GM08714 (cell line): ENCODE results near the gene HOXA13.

Source experiments
- H3K4me3 ChIP-seq: fragments of 200-500 bp; sonication (Bioruptor generic); 2 replicates; pipeline ENCODE4 v1.5.1; 2014; ENCODE audit warnings: mild to moderate bottlenecking, low read length, inconsistent platforms
- ZNF274 ChIP-seq: IDR thresholded peaks from 2 replicates; pipeline ENCODE4 v1.6.1; 2012; ENCODE audit warnings: mild to moderate bottlenecking, low read depth, low read length

HOXA13 gene

GRCh38 chr7:27170426-27171324 lies 29.2 kb downstream of the HOXA13 start:
- no peak overlapping the region; the same call in 1 of the 2 replicates for H3K4me3 ChIP-seq

GRCh38 chr7:27169658-27170425 lies 30.0 kb downstream of the HOXA13 start:
- H3K4me3 ChIP-seq: no peak overlapping the region; the same call in 1 of the 2 replicates
- TF ChIP-seq ZNF274: no peak

More at GRCh38 chr7:27170426-27171324, 29.2 kb downstream of the HOXA13 start:
- TF ChIP-seq ZNF274: no peak

- no peak for TF ChIP-seq ZNF274
- no peak overlapping the region; the same call in 1 of the 2 replicates for H3K4me3 ChIP-seq
Observed at GRCh38 chr7:27168265-27168947, 31.5 kb downstream of the HOXA13 start.

GRCh38 chr7:27167916-27168264 lies 32.0 kb downstream of the HOXA13 start:
- no peak overlapping the region for H3K4me3 ChIP-seq

GRCh38 chr7:27166531-27167505 lies 33.1 kb downstream of the HOXA13 start:
- no peak for TF ChIP-seq ZNF274
- no peak overlapping the region for H3K4me3 ChIP-seq

More at GRCh38 chr7:27167916-27168264, 32.0 kb downstream of the HOXA13 start:
- TF ChIP-seq ZNF274: no peak

GRCh38 chr7:27165996-27166530 lies 33.8 kb downstream of the HOXA13 start:
- no peak for TF ChIP-seq ZNF274
- H3K4me3 ChIP-seq: no peak overlapping the region

- peak within 1 kb of the TSS; percentile 26 for H3K4me3 ChIP-seq
Observed at GRCh38 chr7:27165089-27165995, 34.5 kb downstream of the HOXA13 start, which contains the start of gene HOXA9. Gene HOXA9, minus strand, starts transcription at chr7:27165537. Its CDS starts 80 bp downstream, at chr7:27165457.

GRCh38 chr7:27164367-27165088 lies 35.4 kb downstream of the HOXA13 start:
- peak overlapping the region; percentile 26 for H3K4me3 ChIP-seq
- no peak for TF ChIP-seq ZNF274

More at GRCh38 chr7:27165089-27165995, 34.5 kb downstream of the HOXA13 start, which contains the start of gene HOXA9:
- TF ChIP-seq ZNF274: no peak

- no peak overlapping the region; the same call in 1 of the 2 replicates for H3K4me3 ChIP-seq
- TF ChIP-seq ZNF274: no peak
Observed at GRCh38 chr7:27164045-27164366, 35.9 kb downstream of the HOXA13 start.

- no peak for TF ChIP-seq ZNF274
- no peak overlapping the region; the same call in 1 of the 2 replicates for H3K4me3 ChIP-seq
Observed at GRCh38 chr7:27163288-27164044, 36.4 kb downstream of the HOXA13 start.
